A549 treated with ZK216348 at 1 μM for 4 hours (cell line): ENCODE results near the gene RAB1A. TPM values are rescaled to one million over a fixed set of nuclear protein-coding genes. Genes with fewer than 3 reads are reported as not detected.

Source experiments
- total RNA-seq: library from RNA; stranded (reverse); fragments of 200-300 nt; extraction: Qiagen RNA extraction; gene quantifications from 5 replicates; pipeline ENCODE4 v1.2.3, GENCODE V29; 2022; ENCODE audit warnings: low read depth

RAB1A gene
- 170 to 259 TPM (median 232 TPM) in 5 replicates for total RNA-seq

GRCh38 chr2:65129826-65130663, at the start of gene RAB1A:
Gene RAB1A, minus strand, starts transcription at chr2:65130106. Its CDS starts 191 bp downstream, at chr2:65129915.

GRCh38 chr2:65056215-65057053, 73.5 kb downstream of the RAB1A start, which contains the start of gene CEP68:
Gene CEP68, plus strand, starts transcription at chr2:65056416. Its CDS starts 13,029 bp downstream, at chr2:65069445.

Other genes starting within 250 kb of the RAB1A start
- 9.4 to 12.3 TPM (median 11.0 TPM) in 5 replicates for gene SLC1A4, start 140.7 kb downstream of the RAB1A start, total RNA-seq
- 6.8 to 11.7 TPM (median 10.8 TPM) in 5 replicates for gene CEP68, start 73.7 kb downstream of the RAB1A start, total RNA-seq
- gene ACTR2, start 97.7 kb upstream of the RAB1A start, total RNA-seq: 127 to 186 TPM (median 171 TPM) in 5 replicates